Heart right ventricle (tissue), 16 donors: ENCODE results near the gene CD247. TPM values are rescaled to one million over a fixed set of nuclear protein-coding genes. Genes with fewer than 3 reads are reported as not detected.
A peak's percentile ranks its signal among the peaks of the same experiment; 100 is the strongest.

Experiments
- ATAC-seq, 8 donors: fragments of 200-7000 bp; cut with Tn5 transposase; one replicate each; pipeline ENCODE4 v1.9.1; 2020; ENCODE audit warnings: mild to moderate bottlenecking in 8 of 8, moderate library complexity in 8 of 8, moderate number of reproducible peaks in 1 of 8
- DNase-seq, 2 donors: peaks; one replicate each; pipeline ENCODE4 v3.0.0-alpha.2; 2020
- H3K27ac ChIP-seq, 10 donors: fragments of 200-600 bp; sonication (generic) in 2 of 10; one replicate each; pipeline versions ENCODE4 v1.5.0 to v1.8.0; 2020 to 2022; ENCODE audit warnings: mild to moderate bottlenecking in 3 of 10
- H3K27me3 ChIP-seq, 7 donors: fragments of 200-600 bp; one replicate each; pipeline ENCODE4 v1.8.0; 2021 to 2022; ENCODE audit warnings: mild to moderate bottlenecking in 2 of 7
- H3K36me3 ChIP-seq, 9 donors: fragments of 200-600 bp; sonication (generic) in 1 of 9; one replicate each; pipeline versions ENCODE4 v1.5.0 to v1.8.0; 2020 to 2022; ENCODE audit warnings: mild to moderate bottlenecking in 2 of 9
- H3K4me1 ChIP-seq, 9 donors: fragments of 200-600 bp; sonication (generic) in 1 of 9; one replicate each; pipeline versions ENCODE4 v1.5.0 to v1.8.0; 2020 to 2022; ENCODE audit warnings: mild to moderate bottlenecking in 4 of 9
- H3K4me3 ChIP-seq, 10 donors: fragments of 200-600 bp; sonication (generic) in 2 of 10; one replicate each; pipeline versions ENCODE4 v1.5.0 to v1.8.0; 2020 to 2022; ENCODE audit warnings: mild to moderate bottlenecking in 7 of 10, moderate library complexity in 2 of 10
- H3K9me3 ChIP-seq, 11 donors: fragments of 200-600 bp in 10 of 11; sonication (generic) in 2 of 11; one replicate each; pipeline versions ENCODE4 v1.5.0 to v1.8.0; 2013 to 2022; ENCODE audit warnings: mild to moderate bottlenecking in 2 of 11, control low read depth in 1 of 11, moderate library complexity in 1 of 11
- CTCF ChIP-seq, 9 donors: fragments of 200-600 bp; sonication (generic) in 2 of 9; IDR thresholded peaks; one replicate each; pipeline versions ENCODE4 v1.5.0 to v1.8.0; 2021 to 2022; ENCODE audit warnings: antibody characterized with exemption in 9 of 9, mild to moderate bottlenecking in 5 of 9, moderate library complexity in 1 of 9
- WGBS, 2 donors: extraction: QIAGEN DNeasy Blood & Tissue Kit; methylation state at CpG; one replicate each; pipeline ENCODE4 v1.1.7; 2013; ENCODE audit warnings: inconsistent platforms in 1 of 2; 5-methylcytosine and 5-hydroxymethylcytosine counted together
- intact Hi-C, 10 donors: fragments of 100-400 bp; cut with DNase I; formaldehyde crosslinking; loops; one replicate each; pipeline versions ENCODE4 v1.11.1 to v1.14.2; 2022
- polyA plus RNA-seq, 2 donors: library from polyadenylated mRNA; stranded (reverse); fragments of 200-250 nt; gene quantifications; one replicate each; pipeline ENCODE4 v1.2.3, GENCODE V29; 2013
- total RNA-seq, 10 donors: library from RNA; stranded (reverse); fragmentation: NEBNext Ultra II Directional in 3 of 10; extraction: Animal tissue kit (Norgen Biotek cat#: 25700) in 3 of 10; gene quantifications; one replicate each; pipeline versions ENCODE4 v1.2.1 to v1.2.4, GENCODE V29; 2021 to 2023
- donor health status: Arrhythmogenic right ventricular cardiomyopathy.
- donor health status: ischemic (EF 13 %, LVEDD 7.1; RV severe dilation, severe dysfunction).
- donor health status: healthy with polysubstance abuse.
- donor health status: DM: no; HTN: yes; CAD: no.
- donor health status: DM: no; HTN: no; CAD: no.
- donor health status: ischemic (EF 25% LVEDD 6.9; RV normal size, moderate dysfunction).
- donor health status: ischemic (EF 25% LVEDD 5.7; RV mildly dilated, moderate dysfunction).
- donor health status: healthy.
- donor health status: DM: yes; HTN: yes; CAD: no.
- donor health status: Ischemic cardiomyopathy.
- donor health status: ischemic (EF 35%, LVEDD 5.7; RV mildly dilated, moderate dysfunction).
- donor health status: nonischemic (EF 11% LVEDD 7.7; RV severe dilation, severe dysfunction).
- donor health status: DM: yes; HTN: yes; CAD: no.
- donor health status: PGD.
- donor health status: ischemic (EF 29% LVEDD 5.4; RV normal size, mild dysfunction).
- donor health status: nonischemic (EF 23%, LVEDD 6.1; RV moderate dilation, normal function).

Gene CD247
- total and polyA plus RNA-seq, 12 donors = 0.31 to 6.5 (median 0.66) TPM; not detected in 1

GRCh38 chr1:167532964-167533824 lies 14.9 kb upstream of the CD247 start:
- Histone ChIP-seq H3K9me3 (no peaks in the 10 kb centered on the region), H3K4me1 (peaks cover 0 to 8% (median 4%) of the 10 kb centered on the region in 9 donors), H3K36me3 (no peaks in the 10 kb centered on the region), H3K27ac (peak overlapping the region in 1 of 10 donors; percentile 22), H3K4me3 (no peak overlapping the region), H3K27me3 (no peaks in the 10 kb centered on the region)
- no peak for TF ChIP-seq CTCF (IDR thresholded peaks at IDR 0.05)
- ATAC-seq (peak; percentile 37 to 71 (median 63)), DNase-seq (no peak)
- intact Hi-C loops = loop anchor here (2.0 to 10.0 kb wide), 11 partner anchors 76 to 466 kb away; no protein-coding TSS in a partner anchor
- WGBS, 2 donors = 72 to 77% methylated on average over 6 of the region's 6 CpGs

GRCh38 chr1:167532375-167532774 lies 14.0 kb upstream of the CD247 start:
- ATAC-seq (no peak), DNase-seq (no peak)
- no peaks in the 10 kb centered on the region for H3K36me3 ChIP-seq
- TF ChIP-seq CTCF (IDR thresholded peaks at IDR 0.05) = no peak
- H3K27me3 ChIP-seq = no peaks in the 10 kb centered on the region
- no peak overlapping the region for H3K27ac ChIP-seq
- peaks cover 0 to 8% (median 4%) of the 10 kb centered on the region in 9 donors for H3K4me1 ChIP-seq
- no peak overlapping the region for H3K4me3 ChIP-seq
- intact Hi-C loops = loop anchor here (2.0 to 10.0 kb wide), 11 partner anchors 75 to 465 kb away; no protein-coding TSS in a partner anchor
- H3K9me3 ChIP-seq = no peaks in the 10 kb centered on the region

DNA sequence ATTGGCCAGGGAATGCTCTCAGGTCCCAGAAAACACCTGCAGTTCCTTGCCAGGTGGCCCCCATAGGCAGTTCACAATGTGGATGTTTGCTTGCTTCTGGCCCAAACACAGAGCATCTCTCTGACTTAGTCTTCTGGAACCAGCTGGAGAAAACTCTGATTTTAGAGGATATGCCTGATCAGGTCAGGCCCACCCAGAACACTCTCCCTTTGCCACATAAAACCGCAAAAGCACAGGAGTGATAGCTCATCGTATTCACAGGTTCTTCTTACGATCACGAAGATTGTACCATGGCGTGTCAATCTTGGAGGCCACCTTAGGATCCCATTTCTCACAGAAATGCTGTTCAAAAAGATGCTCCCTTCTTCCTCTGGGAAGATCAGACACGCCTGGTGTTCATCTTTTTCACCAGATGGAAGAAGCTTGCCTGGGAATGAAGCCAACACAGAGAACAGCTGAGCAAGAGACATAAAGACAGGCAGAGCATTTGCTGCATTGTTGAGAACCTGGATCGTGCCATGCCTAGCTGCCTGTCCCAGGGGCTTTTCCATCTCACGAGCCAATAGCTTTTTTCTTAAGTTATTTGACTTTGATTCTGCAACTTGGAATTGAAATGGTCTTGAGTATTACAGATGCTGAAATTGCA lies 11.6 kb upstream of the CD247 start:
- WGBS, 2 donors = 79 to 80% methylated on average over 8 of the region's 8 CpGs
- H3K4me1 ChIP-seq = peaks cover 0 to 8% (median 0%) of the 10 kb centered on the region in 9 donors

More for the DNA sequence above, 11.6 kb upstream of the CD247 start:
- H3K27ac ChIP-seq = no peak overlapping the region
- DNase-seq (no peak), ATAC-seq (no peak)
- no peak for TF ChIP-seq CTCF (IDR thresholded peaks at IDR 0.05)
- H3K4me3 ChIP-seq = no peak overlapping the region
- no peaks in the 10 kb centered on the region for H3K27me3 ChIP-seq
- intact Hi-C loops = loop anchor here (5.0 to 10.0 kb wide), 12 partner anchors 65 to 463 kb away; no protein-coding TSS in a partner anchor
- no peaks in the 10 kb centered on the region for H3K36me3 ChIP-seq
- H3K9me3 ChIP-seq = no peaks in the 10 kb centered on the region
